GM12892 (cell line): ENCODE results near the gene COL13A1.

Source experiments
- POLR2A ChIP-seq: IDR thresholded peaks from 2 replicates; pipeline ENCODE4 v1.6.1; 2011; ENCODE audit warnings: low read depth, low read length, control low read depth
- POLR2AphosphoS5 ChIP-seq: IDR thresholded peaks from 2 replicates; pipeline ENCODE4 v1.6.1; 2011; ENCODE audit warnings: low read depth, low read length, control low read depth
- TAF1 ChIP-seq: IDR thresholded peaks from 2 replicates; pipeline ENCODE4 v1.6.1; 2011; ENCODE audit warnings: low read depth, mild to moderate bottlenecking, control low read depth, low read length, borderline replicate concordance

DNA sequence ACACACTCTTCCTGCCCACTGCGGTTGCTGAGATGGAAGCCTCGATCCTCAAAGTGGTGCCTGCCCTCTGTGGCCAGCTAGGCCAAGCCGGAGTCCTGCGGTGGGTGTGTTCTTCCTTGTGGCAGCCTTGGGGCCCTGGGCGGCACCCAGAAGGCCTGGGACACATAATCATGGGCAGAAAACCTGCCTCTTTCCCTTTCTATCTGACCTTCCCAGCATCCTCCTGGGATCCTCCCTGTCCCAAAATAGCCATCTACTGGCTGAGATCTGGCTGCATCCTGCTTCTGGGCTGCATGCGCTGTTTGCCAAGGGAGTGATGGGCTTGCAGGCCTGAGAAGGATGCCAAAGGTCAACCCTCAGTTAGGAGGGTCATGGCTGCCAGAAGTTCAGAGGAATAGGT, 23.9 kb downstream of the COL13A1 start:
- TF ChIP-seq POLR2AphosphoS5 (no peak), POLR2A (no peak), TAF1 (no peak)
